CD4-positive, alpha-beta T cell treated with Interferon gamma for 1 hour (primary cell): ENCODE results near the gene NANOS3.

Experiments
- DNase-seq: peaks from one replicate; pipeline ENCODE4 v3.0.0-alpha.2; 2020

Gene NANOS3

GRCh38 chr19:13864667-13865570 is 12.0 kb upstream of the NANOS3 start:
- no peak for DNase-seq

- no peak for DNase-seq
Measured at GRCh38 chr19:13865571-13866462, 11.1 kb upstream of the NANOS3 start.

GRCh38 chr19:13866463-13867046 is 10.4 kb upstream of the NANOS3 start:
- no peak for DNase-seq

GRCh38 chr19:13868663-13869062 is 8.3 kb upstream of the NANOS3 start:
- DNase-seq: no peak

GRCh38 chr19:13869281-13869680 is 7.7 kb upstream of the NANOS3 start:
- DNase-seq: no peak

DNA sequence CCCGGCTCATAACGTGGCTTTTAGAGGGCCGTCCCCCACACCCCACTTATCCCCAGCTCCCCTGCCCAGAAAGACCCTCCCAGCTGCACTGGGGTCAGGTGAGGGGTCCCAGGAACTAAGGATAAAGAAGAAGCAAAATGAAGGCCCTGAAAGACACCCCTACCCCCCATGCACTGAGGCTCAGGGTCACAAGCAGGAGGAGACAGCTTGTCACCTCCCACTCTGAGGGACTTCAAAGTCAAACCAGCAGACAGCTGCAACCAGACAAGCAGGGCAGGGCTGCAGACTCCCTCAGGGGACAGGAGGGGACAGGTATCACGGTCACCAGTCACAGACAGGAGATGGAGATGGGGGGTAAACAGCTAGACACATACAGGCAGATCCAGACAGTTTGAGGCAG is 6.1 kb upstream of the NANOS3 start:
- DNase-seq: no peak

DNA sequence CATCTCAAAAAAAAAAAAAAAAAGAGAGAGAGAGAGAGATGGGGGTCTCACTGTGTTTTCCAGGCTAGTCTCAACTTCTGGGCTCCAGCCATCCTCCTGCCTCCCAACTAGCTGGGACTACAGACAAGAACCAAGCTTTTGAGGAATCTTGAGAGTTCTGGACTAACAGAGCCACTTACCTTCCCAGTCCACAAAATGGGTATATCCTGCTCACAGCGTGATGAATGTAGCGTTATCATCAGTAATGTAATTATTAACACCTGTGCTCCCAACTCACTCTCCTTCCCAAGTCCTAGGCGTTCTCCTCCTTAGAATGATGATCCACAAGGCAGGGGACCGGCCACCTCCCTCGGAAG is 4.6 kb upstream of the NANOS3 start:
- DNase-seq: no peak

DNA sequence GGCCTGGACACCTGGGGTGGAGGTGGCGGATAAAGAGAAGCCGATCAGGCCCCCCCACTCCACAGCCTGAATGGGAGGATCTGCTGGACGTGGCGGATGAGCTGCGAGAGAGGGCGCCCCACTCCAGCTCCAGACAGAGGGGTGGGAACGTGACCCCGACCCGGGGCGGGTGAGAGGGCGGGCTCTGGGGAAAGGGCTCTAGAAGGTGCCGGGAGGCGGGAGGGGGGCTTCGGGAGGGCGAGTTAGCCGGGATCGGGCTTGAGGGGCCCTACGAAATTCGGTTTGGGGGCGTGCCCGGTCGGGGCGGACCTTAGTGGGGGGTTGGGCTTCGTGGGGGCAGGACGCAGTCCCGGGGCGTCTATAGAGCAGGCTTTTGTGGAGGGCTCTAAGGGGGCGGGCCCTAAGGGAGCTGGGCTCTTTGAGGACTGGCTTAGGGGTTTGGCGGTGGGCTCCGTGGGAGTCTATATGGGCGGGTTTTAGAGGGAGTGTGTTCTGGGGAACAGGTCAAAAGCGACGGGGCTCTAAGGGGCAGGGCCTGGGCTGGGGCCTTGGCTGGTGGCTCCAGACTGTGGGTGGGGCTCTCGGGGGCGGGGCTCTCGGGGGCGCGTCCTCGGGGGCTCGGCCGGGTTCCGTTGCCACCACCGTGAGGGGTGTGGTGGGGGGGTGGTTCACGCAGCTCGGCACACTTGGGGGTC is 4.1 kb upstream of the NANOS3 start:
- peak; percentile 27 for DNase-seq

- no peak for DNase-seq
Measured at GRCh38 chr19:13873834-13874515, 3.0 kb upstream of the NANOS3 start.

DNA sequence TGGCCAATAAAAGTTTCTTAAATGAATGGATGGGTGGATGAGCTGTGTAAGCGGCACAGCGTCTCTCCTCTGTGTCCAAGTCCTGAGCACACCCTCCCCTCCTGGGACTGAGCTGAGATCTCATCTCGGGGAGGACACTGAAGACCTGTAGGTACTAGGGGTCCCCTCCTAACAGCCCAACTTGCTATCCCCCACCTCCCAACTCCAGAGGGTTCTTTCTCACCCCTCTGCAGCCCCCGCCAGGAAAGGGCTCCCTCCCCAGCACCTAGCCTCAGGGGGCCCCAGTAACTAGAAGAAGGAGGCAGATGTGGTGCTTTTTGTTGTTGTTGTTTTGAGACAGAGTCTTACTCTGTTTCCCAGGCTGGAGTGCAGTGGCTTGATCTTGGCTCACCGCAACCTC is 1.1 kb upstream of the NANOS3 start:
- no peak for DNase-seq

GRCh38 chr19:13877303-13877702 is 369 bp downstream of the NANOS3 start:
- no peak for DNase-seq

- peak; percentile 96 for DNase-seq
Measured at GRCh38 chr19:13880059-13881043, 3.4 kb downstream of the NANOS3 start.

DNA sequence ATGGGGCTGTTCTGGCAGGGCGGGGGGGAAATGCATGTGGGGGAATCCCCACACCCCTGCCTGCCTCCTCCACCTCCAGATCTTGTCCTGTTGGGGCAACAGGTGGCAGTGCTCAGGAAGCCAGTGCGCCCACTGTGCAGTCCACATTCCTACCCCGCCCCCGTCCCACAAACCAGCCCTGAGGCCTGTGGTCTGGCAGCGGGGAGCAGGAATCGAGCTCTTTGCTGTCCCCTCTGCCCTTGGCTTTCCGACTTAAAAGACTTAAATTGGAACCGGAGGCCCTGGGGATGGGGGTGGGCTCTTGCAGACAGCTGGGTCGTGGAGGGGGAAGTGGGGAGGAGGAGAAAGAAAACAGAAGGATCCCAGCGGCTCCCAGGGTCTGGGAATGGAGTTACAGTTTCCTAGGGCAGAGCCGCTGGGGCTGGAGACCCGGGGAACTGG is 4.3 kb downstream of the NANOS3 start:
- no peak for DNase-seq

- peak; percentile 39 for DNase-seq
Measured at GRCh38 chr19:13881692-13882418, 4.9 kb downstream of the NANOS3 start.

- DNase-seq: no peak
Measured at GRCh38 chr19:13882419-13882795, 5.5 kb downstream of the NANOS3 start.

GRCh38 chr19:13882836-13883235 is 5.9 kb downstream of the NANOS3 start:
- DNase-seq: no peak

- DNase-seq: no peak
Measured at GRCh38 chr19:13883516-13884064, 6.7 kb downstream of the NANOS3 start.

DNA sequence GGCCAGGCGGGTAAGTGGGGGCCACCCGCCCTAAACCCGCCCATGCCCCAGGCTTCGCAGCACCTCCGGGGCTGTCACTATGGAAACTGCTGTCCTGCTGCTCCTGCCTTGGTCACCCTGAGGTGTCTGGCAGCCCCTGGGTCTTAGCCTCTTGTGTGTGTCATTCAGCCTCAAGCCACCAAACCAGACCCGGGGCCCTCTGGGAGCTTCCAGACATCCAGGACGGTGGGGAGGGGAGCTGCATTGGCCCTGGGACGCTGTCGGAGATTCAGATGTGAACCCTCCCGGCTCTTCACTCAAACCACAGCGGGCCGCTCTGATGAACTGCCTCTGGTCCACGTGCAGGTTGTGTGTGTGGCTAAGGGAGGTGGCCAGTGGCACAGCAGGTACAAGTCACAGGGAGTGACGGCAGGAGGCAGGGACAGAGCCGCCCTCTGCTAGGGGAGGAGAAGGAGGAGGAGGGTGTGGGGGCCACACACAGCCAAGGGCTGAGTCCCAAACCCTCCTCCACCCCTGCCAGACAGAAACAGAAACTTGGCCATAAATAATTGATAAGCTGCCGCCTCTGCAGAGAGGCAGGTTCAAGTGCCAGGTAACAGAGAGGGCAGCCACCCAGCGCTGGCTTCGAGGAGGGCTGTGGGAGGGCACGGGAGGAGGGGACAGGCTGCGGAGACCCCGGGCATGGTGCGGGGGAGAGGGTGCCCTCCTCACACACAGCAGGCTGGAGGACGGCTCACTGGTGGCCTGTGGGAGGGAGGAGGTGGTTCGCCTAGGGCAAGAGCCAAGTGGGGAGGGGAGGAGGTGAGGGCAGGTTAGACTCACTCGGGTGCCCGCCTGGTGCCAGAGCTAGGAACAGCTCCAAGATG is 8.0 kb downstream of the NANOS3 start:
- no peak for DNase-seq

DNA sequence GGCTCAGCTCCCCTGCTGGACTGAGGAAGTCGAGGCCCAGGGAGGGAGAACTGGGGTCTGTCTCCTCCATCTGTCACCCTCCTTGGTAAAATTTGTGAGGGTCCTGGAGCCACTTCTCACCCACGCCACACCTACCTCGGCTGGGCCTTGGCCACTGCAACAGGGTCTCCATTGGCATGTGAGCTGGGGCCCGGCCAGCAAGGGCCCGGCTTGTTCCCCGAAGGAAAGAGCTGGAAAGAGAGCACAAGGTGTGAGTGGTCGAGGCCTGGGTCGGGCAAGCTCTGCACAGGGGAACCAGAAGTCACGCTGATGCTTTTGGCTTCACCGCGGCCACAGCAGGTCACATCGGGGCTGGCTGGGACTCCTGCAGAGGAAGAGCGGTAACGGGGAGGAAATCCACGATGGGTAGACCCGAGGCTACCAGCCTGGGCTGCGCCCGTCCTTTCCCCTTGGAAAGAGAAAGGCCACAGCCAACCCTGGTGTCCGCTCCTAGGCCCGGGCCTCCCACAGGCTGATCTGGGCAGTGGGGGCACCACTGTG is 9.0 kb downstream of the NANOS3 start:
- no peak for DNase-seq
